Keratinocyte (primary cell): ENCODE data around the gene WTAP. TPM values are rescaled to one million over a fixed set of nuclear protein-coding genes. Genes with fewer than 3 reads are reported as not detected.

Source experiments
- DNase-seq: peaks from one replicate; pipeline ENCODE4 v3.0.0-alpha.2; 2011; ENCODE audit warnings: low read depth, missing footprints, low spot score
- FAIRE-seq: peaks from 2 replicates; lab custom pipeline; 2011; peaks lifted over from hg19 to GRCh38; lab: Jason Lieb, UNC
- H2AFZ ChIP-seq: 2 replicates; pipeline ENCODE4 v1.6.0; 2012; ENCODE audit warnings: low read length, control low read depth, inconsistent platforms; ENCODE audit not compliant: control insufficient read depth
- H3K27ac ChIP-seq: 2 replicates; pipeline ENCODE4 v1.5.1; 2011; ENCODE audit warnings: low read length; ENCODE audit not compliant: control insufficient read depth, insufficient read depth
- H3K27me3 ChIP-seq: 3 replicates; pipeline ENCODE4 v1.6.0; 2011; ENCODE audit warnings: low read length; ENCODE audit not compliant: control insufficient read depth, insufficient read depth; ENCODE audit errors: extremely low read depth
- H3K36me3 ChIP-seq, 2 experiments: 2 replicates in 1 of 2; 3 replicates in 1 of 2; pipeline ENCODE4 v1.5.1; 2011; ENCODE audit warnings: low read length in 2 of 2, mild to moderate bottlenecking in 1 of 2; ENCODE audit not compliant: control insufficient read depth in 2 of 2, insufficient read depth in 2 of 2; ENCODE audit errors: extremely low read depth in 1 of 2
- H3K4me1 ChIP-seq: 3 replicates; pipeline ENCODE4 v1.5.1; 2011; ENCODE audit warnings: low read length; ENCODE audit not compliant: control insufficient read depth, insufficient read depth; ENCODE audit errors: extremely low read depth
- H3K4me2 ChIP-seq: 3 replicates; pipeline ENCODE4 v1.6.0; 2011; ENCODE audit warnings: low read depth, low read length; ENCODE audit not compliant: control insufficient read depth, insufficient read depth; ENCODE audit errors: extremely low read depth
- H3K4me3 ChIP-seq, 3 experiments: fragments of 200-600 bp in 1 of 3; sonication (generic) in 1 of 3; 2 replicates in 2 of 3; 3 replicates in 1 of 3; pipeline ENCODE4 v1.5.1; 2011 to 2016; ENCODE audit warnings: low read length in 3 of 3, mild to moderate bottlenecking in 3 of 3, control low read depth in 2 of 3, inconsistent platforms in 1 of 3, low read depth in 1 of 3, mixed read lengths in 1 of 3, mixed run types in 1 of 3, moderate library complexity in 1 of 3; ENCODE audit not compliant: control insufficient read depth in 2 of 3, insufficient read depth in 2 of 3; ENCODE audit errors: extremely low read depth in 1 of 3
- H3K79me2 ChIP-seq: 2 replicates; pipeline ENCODE4 v1.6.0; 2012; ENCODE audit warnings: low read length; ENCODE audit not compliant: control insufficient read depth, insufficient read depth
- H3K9ac ChIP-seq: 3 replicates; pipeline ENCODE4 v1.6.0; 2011; ENCODE audit warnings: low read length; ENCODE audit not compliant: control insufficient read depth, insufficient read depth; ENCODE audit errors: extremely low read depth
- H3K9me1 ChIP-seq: 3 replicates; pipeline ENCODE4 v1.6.0; 2011; ENCODE audit warnings: low read length; ENCODE audit not compliant: control insufficient read depth, insufficient read depth; ENCODE audit errors: extremely low read depth
- H3K9me3 ChIP-seq: 2 replicates; pipeline ENCODE4 v1.5.1; 2012; ENCODE audit warnings: low read depth, low read length; ENCODE audit not compliant: control insufficient read depth
- H4K20me1 ChIP-seq: 3 replicates; pipeline ENCODE4 v1.6.0; 2011; ENCODE audit warnings: low read length; ENCODE audit not compliant: control insufficient read depth, insufficient read depth; ENCODE audit errors: extremely low read depth
- CTCF ChIP-seq, 3 experiments: IDR thresholded peaks in 1 of 3; conservative IDR thresholded peaks in 1 of 3; optimal IDR thresholded peaks in 1 of 3; 2 replicates in 2 of 3; 3 replicates in 1 of 3; pipeline versions ENCODE3 to v1.5.1; 2011; ENCODE audit warnings: low read length in 3 of 3, mild to moderate bottlenecking in 3 of 3, moderate library complexity in 2 of 3, control low read depth in 1 of 3, inconsistent platforms in 1 of 3; ENCODE audit not compliant: insufficient read depth in 2 of 3; ENCODE audit errors: extremely low read depth in 1 of 3
- EZH2 ChIP-seq: IDR thresholded peaks from one replicate; pipeline ENCODE4 v1.6.1; 2012; ENCODE audit warnings: inconsistent platforms, mild to moderate bottlenecking, low read length, moderate library complexity
- dilution Hi-C: fragments of 300-500 bp; cut with MboI; formaldehyde crosslinking; loops from one replicate; pipeline ENCODE4 v1.7.0; 2020; ENCODE audit warnings: low sequenced_read_pairs; ENCODE audit not compliant: extremely low pct_ligation_motif_present
- polyA plus RNA-seq, 5 experiments: library from polyadenylated mRNA; depleted of rRNA in 3 of 5; stranded (reverse) in 3 of 5; stranded (forward) in 1 of 5; unstranded in 1 of 5; fragments of >200 nt; gene quantifications; 1 replicate in 1 of 5; 2 replicates in 3 of 5; 3 replicates in 1 of 5; pipeline versions ENCODE4 v1.2.1 to v1.2.3, GENCODE V29; 2011 to 2012; ENCODE audit warnings: missing spikeins in 2 of 5, low read depth in 1 of 5, low replicate concordance in 1 of 5

Gene WTAP
- polyA plus RNA-seq, 1 donor (not counting 4 experiments of a cell fraction or from before 2014, with no cell fraction given), result 40.2 TPM

DNA sequence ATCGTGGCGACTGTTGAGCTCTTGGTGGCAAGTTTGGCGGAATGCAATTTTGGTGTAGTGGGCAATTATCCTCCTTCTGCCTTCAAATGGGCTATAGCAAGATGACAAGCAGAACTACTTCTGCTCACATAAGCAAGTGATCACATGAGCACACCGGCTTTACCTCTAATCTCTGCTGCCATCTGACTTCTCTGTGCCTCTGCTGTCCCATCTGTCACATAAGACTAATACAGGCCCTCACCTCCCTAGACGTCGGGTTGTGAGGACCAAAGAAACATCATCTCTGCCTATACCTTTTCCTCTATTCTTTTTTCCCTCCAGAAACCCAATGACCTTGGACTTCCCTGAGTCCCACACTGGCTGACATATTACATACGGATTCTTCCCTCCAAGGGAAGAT is 13.3 kb upstream of the WTAP start:
- FAIRE-seq, result no peak
- Histone ChIP-seq H3K9me3 (no peaks in the 10 kb centered on the region), H3K9ac (no peak overlapping the region), H3K4me2 (no peak overlapping the region), H4K20me1 (no peaks in the 10 kb centered on the region), H3K36me3 (no peaks in the 10 kb centered on the region), H3K27me3 (no peaks in the 10 kb centered on the region), H3K4me1 (peaks cover 12% of the 10 kb centered on the region), H3K79me2 (no peaks in the 10 kb centered on the region), H3K27ac (no peak overlapping the region), H3K9me1 (no peaks in the 10 kb centered on the region), H2AFZ (no peak overlapping the region), H3K4me3 (no peak overlapping the region)
- no peak for DNase-seq
- TF ChIP-seq EZH2 (no peak), CTCF (optimal IDR thresholded peaks at IDR 0.05 in 1 of 3, IDR thresholded peaks at IDR 0.05 in 1 of 3, conservative IDR thresholded peaks at IDR 0.05 in 1 of 3; ENCODE audit: extremely low read depth in 1 of 3, insufficient read depth in 2 of 3, low read length in 3 of 3) (no peak)
- dilution Hi-C loops, result no loop called here

GRCh38 chr6:159714404-159714803 is 12.9 kb upstream of the WTAP start:
- H2AFZ ChIP-seq, result no peak overlapping the region
- no peak for DNase-seq
- H3K27me3 ChIP-seq, result no peaks in the 10 kb centered on the region
- no peak overlapping the region for H3K9ac ChIP-seq
- no peaks in the 10 kb centered on the region for H3K79me2 ChIP-seq
- no peaks in the 10 kb centered on the region for H3K9me1 ChIP-seq
- peaks cover 12% of the 10 kb centered on the region for H3K4me1 ChIP-seq
- H3K4me2 ChIP-seq, result no peak overlapping the region
- no peak overlapping the region for H3K27ac ChIP-seq
- dilution Hi-C loops, result no loop called here
- H3K36me3 ChIP-seq, result no peaks in the 10 kb centered on the region
- FAIRE-seq, result no peak
- H3K9me3 ChIP-seq, result no peaks in the 10 kb centered on the region
- no peaks in the 10 kb centered on the region for H4K20me1 ChIP-seq
- no peak overlapping the region for H3K4me3 ChIP-seq
- no peak for TF ChIP-seq EZH2
- no peak for TF ChIP-seq CTCF (optimal IDR thresholded peaks at IDR 0.05 in 1 of 3, IDR thresholded peaks at IDR 0.05 in 1 of 3, conservative IDR thresholded peaks at IDR 0.05 in 1 of 3; ENCODE audit: extremely low read depth in 1 of 3, insufficient read depth in 2 of 3, low read length in 3 of 3)
